HT-29 (cell line): ENCODE results near the gene PPARA. TPM values are rescaled to one million over a fixed set of nuclear protein-coding genes. Genes with fewer than 3 reads are reported as not detected.
A peak's percentile ranks its signal among the peaks of the same experiment; 100 is the strongest.

Experiments
- DNase-seq: peaks from one replicate; pipeline ENCODE4 v3.0.0-alpha.2; 2015; ENCODE audit warnings: low spot score
- total RNA-seq: library from RNA; depleted of rRNA; stranded (reverse); fragments of >200 nt; shearing (Covaris generic); gene quantifications from 2 replicates; pipeline ENCODE4 v1.2.3, GENCODE V29; 2014

PPARA gene
- total RNA-seq, 1 experiment from 2014 or later = 18.1 TPM

DNA sequence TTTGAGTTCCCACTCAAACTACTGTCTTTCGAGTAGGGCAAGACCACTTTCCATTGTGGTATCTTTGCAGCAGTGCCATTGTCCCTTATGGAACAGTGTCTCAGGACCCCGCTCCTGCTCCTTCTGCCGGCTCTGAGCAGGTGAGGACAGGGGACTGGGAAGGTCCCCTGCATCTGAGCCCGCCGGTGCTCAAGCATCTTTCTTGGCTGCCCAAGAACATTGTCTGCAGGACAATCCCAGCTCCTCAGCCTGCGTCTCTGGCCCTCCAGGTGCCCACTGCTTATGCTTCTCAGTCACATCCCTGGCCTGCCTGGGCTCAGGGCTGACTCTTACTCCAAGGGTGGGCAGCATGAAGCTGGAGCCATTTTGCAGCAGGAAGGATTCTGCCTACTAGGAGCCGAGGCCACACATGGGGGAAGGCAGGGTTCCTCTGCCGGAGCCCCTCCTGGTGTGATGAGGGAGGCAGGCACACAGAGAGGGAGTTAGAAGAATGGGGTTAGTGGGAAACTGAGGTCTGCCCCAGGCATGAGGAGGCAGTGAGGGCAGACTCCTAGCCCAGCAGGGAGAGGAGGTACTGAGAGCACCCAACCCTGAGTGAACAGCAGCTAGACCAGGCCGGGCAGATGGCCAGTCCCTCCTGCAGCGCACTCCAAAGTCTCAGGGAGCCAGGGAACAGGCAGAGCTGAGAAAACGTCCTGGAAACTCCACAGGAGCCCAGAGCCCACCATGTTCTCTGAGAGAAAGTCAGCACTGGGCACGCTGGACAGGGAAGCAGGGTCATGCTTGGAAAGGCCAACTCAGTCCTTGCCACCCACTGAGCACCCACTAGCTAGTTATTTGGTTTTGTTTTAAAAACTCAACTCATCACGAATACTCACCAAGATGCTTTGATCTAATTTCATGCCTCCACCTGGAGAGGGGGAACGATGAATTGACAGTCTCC is 7.5 kb upstream of the PPARA start:
- no peak for DNase-seq

DNA sequence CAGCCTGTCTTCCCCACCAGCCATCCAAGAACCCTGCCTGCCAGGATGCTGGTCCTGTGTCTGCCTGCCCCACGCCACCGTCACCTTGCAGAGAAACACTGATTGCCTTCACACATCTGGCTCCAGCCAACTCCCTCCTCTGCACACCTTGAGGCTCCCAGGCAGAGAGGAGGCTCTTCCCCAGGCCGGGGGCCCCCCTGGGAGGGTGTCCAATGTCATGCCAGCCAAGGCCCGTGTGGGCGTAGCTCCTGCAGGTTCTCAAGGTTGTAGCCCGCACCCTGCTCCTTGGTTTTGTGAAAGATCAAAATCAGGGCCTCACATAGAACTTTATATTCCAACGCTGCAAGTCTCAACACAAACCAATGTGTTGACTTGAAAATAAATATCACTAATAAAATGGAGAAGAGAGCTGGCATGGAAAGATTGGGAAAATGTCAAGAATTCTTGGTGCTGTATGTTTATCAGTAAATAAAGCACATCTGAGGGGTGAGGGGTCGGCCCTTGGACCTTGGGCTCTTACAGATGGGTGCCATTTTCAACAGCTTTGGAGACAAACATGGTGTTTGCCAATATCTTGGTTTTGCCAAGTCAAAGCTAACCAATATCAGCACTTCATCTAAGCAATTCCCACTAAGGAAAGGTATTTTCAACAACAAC is 6.7 kb upstream of the PPARA start:
- DNase-seq = no peak

DNA sequence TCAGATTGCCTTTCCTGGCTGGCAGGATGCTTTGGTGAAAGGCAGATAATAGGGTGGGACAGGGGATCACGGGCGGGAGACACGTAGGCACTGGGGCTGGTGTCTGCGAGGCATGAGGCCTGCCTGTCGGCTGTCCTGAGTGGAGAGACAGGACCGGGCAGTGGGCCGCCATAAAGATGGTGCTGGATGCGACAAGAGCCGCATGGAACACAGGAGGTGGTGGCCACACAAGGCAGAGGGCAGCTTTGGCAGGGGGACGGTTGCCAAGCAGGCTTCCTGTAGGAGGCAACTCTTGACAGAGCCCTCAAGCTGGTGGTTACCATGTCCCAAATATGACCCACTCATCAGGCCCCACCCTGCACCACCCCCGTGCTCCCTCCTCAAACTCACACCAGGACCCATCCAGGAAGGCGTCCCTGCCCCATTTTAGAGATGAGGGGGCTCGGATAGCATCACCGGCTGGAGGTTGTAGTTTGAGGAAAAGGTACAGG is 4.9 kb upstream of the PPARA start:
- DNase-seq = no peak

DNA sequence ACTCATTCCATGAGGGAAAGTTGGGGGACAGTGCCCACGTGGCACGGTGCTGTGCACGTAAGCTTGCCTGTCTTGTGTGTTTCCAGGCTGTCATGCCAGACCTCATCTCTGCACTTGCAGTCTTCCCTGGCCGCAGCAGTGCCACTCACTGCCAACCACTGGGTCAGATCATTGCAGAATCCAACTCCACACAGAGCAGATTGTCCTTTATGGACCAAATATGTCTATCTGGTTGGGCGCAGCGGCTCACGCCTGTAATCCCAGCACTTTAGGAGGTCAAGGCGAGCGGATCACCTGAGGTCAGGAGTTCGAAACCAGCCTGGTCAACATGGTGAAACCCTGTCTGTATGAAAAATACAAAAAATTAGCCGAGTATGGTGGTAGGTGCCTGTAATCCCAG is 4.4 kb upstream of the PPARA start:
- no peak for DNase-seq

DNA sequence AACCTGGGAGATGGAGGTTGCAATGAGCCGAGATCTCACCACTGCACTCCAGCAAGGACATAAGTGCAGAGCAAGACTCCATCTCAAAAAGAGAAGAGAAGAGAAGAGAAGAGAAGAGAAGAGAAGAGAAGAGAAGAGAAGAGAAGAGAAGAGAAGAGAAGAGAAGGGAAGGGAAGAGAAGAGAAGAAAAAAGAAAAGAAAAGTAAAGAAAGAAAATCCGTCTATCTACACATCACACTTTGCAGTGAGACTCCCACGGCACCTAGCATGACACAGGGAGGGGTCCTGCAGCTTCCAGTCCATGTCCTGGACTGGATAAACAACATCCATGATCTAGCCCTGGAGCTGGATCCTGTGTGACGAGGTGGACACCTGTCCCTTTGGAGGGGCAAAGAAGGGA is 4.0 kb upstream of the PPARA start:
- no peak for DNase-seq

DNA sequence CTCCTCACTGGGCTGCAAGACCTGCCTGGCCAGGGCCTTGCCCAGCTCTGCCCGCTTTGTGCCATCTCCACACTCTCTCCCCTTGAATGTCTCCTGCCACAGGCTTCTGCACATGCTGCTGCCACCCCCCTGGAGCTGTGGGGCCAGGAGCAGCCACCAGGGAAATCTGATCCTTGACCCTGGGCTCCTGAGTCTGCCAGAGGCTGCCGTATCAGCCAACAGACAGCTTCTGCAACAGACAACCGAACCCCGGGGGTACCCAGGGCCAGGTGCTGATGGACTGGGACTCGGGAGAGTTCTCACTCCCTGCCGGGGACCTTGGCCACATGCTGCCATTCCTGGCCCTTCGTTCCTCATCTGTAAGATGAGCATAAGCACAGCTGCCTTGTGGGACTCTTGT is 3.3 kb upstream of the PPARA start:
- DNase-seq = no peak

DNA sequence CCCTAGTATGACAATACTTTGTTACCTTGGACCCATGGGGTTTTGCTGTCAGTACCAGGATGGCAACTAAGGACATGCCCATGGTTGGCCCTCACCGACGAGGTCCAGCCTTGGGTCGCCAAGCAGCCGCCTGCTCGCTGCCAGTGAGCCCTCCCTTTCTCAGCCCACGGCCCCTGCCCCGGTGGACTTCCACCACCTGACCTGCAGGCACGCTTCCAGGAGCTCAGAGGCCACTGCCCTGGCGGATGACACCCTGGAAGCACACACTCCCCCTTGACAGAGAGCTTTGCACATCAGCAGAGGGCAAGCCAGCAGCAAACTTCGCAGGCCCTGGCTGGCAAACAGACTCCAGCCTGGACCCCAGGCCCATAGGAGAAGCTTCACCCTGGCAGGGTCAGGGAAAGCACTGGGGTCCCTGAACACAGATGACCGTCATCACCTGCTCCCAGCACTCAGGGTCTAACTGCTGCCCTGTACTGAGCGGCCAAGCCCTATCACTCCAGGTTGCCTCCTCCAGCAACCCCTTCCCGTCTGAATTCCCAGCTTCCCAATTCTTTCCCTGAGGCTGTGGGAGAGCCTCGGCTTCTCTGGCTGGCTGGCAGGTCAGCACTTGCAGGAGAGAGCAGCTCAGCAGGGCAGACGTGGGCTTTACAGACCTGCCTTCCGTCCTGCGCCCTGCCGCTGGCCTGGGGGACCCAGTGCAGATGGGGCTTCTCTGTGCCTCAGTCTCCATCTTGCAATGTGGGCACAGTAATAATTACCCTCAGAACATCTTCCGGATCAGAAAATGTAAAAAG is 2.7 kb upstream of the PPARA start:
- no peak for DNase-seq

DNA sequence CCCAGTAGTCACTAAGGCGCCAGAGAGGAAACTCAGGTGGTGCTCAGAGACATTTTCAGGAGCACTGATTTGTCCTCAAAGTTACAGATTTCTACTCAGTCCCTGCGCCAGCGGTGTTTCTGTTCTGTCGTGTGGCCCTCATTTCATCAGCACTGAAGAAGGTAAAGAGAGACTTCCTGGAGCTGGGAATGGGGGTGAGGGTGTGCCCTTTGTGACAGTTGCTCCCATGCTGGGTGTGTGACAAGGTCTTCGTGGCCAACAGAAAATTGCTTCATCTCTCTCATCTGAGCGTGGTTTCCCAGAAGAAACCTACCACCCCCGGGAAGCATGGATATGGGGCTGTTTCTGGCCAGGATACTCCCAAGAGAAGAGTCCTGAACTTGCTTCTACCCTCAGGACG is 2.0 kb upstream of the PPARA start:
- DNase-seq = no peak

DNA sequence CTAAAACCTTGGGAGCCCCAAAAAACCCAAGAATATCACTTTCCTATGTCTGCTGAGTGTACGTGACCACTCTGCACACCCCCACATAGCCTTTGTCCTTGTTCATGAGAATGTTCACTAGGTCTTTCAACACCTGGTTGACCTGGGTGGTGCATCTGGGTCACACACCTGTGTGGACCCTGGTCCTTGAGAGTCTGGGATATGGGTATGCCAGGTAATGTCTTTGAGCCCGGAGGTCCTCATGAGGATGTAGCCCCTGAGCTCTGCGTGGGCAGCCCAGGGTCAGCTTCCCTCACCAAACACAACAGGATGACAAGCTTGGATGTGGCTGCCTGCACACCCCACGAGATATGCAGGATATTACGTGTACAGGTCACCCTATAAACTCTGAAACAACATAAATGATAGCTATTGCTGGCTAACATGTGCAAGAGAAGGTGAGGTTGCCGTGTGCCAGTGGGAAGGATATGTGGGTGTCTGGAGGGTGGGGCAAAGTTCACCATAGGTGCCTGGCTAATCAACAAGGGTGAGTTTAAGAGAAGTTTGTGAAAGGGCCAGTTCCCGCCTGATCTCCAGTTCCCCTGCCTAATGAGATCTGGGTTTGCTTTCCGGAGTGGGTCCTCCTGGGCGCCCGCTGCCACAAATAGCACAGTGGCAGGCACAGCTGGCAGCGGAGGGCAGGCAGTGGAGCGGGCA is 1.4 kb upstream of the PPARA start:
- DNase-seq = no peak

DNA sequence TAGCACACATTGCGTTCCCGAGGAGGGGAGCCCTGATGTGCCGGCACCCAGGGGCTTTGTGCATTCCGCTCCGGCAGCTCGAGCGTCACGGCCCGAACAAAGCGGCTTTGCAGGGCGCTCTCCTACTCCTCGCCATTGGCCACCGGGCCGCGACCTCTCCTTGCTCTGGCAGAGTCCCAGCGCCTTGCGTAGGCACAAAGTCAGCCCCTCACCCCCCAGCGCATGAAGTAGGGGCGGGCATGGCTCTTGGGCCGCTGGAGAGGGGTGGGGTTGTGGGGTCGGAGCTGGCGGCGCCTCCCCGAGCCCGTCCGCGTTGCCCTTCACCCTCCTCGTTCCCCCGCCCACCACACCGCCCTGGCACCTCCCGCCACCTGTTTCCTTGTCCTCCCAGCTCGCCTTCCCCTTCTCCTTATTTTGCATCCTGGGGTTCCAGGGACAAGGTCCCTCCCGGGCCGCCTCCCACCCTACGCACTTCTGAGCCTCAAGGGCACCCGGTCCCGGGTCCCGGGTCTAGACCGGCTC is 753 bp upstream of the PPARA start:
- DNase-seq = peak; percentile 58

DNA sequence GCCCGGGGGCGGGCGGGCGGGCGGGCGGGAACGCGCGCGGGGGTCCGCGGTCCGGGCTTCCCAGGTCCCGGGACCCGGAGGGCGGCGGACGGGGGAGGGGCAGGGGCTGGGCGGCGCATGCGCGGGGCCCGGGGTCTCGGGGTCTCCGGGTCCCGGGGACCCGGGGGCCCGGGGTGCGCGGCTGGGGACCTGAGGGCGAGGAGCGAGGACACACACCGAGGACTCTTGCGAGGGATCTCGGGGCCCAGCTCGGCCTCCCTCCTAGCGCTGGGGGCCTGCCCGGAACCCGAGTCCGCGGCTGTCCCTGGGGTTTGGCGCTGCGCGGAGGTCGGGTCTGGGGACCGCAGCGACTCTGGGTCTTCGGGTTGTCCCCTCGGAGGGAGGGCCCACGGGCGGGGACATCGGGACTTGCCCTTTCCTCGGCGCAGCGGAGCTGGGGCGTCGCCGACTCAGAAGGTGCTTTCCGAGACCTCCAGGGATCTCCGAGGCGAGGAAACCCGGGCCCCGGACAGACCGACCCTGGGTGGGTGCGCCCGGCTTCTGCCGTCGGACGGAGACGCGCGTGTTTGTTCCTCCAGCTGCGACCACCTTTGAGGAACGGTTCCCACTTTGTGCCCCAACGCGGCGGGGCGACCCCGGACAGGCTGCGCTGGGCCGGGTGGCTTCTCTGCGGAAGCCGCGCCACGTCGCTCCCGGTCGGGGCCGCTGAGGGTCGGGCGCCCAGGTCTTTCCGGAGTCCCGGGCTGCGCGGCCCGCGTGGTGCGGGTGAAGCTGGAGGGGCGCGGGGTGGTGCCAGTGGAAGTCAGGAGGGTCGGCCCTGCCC is 540 bp downstream of the PPARA start:
- no peak for DNase-seq

DNA sequence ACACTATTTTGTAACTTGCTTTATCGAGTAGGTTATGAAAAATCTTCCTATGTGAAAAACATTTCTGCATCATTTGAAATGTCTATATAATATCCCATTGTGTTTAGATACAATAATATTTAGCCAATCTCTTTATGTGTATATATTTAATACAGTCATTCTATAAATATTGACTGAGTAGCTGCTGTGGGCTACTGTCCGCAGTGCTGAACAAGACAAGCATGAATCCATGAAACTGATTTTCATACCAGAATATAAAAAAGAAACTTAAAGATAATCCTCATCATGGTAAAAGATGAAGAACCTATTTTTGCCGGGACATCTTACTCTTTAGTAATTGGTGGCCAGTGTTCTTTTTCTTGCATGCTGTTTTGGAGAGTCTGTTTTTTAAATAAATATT is 3.6 kb downstream of the PPARA start:
- no peak for DNase-seq

DNA sequence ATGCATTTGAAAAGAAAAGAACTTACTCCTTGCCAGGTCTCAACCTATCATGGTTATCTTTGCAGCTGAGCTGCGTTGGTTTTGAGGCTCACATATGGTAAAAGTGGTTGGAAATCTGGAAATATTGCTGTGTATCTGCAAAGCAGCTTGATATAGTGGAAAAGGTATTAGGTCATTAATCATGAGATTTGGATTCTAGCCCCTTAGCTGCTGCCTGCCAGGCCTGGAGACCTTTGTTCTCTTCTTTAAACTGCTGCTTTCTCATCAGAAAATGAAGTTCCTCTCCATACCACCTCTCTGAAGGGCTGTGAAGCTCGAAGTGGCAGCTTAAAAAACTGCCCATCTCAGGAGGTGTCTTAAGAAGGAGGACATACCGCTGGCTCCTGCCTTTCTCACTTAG is 5.7 kb downstream of the PPARA start:
- no peak for DNase-seq

DNA sequence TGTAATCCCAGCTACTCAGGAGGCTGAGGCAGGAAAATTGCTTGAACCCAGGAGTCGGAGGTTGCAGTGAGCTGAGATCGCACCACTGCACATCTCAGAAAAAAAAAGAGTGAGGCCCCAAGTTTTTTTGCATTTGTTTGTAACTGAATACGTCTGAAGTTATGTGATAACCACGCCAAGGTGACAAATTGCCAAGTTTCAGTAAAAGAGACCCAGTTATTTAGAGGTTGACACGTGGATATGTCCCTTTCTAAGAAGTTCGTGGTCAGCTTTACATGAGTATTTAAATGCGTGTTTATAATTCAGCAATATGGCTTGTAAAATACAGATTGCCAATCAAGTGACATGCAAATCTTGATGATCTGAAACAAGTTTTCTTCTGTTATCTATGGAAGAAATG is 8.0 kb downstream of the PPARA start:
- DNase-seq = no peak

DNA sequence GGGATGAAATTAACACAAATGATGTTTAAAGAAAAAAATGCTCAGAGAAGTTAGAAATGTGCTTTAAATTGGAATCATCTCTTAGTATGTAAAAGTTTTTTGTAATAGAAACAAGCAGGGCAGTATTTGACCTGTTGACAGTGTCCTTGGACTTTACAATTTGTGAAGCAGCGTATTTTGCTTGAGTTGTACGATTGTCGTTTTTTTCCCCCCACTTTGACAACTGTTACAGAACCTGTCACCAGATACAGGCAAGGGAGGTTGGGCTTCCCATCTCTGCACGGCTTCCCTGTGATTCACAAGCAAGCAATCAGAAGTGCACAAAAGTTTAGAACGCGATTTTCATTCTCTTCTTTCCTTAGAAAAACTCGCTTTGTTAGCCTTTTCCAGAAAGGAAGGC is 8.9 kb downstream of the PPARA start:
- no peak for DNase-seq

DNA sequence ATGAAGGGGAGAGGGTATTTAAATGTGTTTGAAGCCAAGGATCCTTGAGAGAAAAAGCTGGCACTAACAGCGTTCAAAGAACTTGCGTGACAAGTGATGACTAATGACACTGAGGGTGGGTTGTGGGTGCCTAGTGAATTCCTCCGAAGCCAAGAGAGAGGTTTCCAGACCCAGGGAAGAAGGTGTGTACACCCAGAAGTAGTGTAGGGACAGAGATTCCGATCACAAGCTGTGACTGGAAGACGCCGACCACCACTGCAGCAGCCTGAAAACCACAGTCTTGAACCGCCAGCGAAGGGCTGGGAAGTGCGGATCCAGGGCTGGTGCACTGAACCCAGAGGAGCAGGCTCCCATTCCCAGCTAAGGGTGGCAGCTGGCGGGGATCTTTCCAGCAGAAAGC is 9.5 kb downstream of the PPARA start:
- peak; percentile 61 for DNase-seq

DNA sequence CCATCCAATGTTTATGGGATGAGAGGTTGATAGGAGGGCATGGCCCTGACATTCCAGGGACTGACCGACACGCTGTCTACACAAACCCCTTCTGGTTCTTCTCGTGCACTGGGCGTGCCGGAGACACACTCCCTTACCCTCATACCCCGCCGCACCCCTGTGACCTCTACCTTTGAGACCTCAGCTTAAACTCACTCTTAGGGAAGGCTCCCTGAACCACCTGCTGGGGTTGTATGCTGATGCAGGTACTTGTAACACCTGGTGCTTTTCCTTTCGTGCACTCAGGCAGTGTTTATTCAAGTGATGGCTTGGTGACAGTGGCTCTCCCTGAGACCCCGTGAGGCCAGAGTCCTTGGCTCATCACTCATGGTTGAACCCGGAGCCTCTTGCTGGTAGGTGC is 12.0 kb downstream of the PPARA start:
- no peak for DNase-seq

DNA sequence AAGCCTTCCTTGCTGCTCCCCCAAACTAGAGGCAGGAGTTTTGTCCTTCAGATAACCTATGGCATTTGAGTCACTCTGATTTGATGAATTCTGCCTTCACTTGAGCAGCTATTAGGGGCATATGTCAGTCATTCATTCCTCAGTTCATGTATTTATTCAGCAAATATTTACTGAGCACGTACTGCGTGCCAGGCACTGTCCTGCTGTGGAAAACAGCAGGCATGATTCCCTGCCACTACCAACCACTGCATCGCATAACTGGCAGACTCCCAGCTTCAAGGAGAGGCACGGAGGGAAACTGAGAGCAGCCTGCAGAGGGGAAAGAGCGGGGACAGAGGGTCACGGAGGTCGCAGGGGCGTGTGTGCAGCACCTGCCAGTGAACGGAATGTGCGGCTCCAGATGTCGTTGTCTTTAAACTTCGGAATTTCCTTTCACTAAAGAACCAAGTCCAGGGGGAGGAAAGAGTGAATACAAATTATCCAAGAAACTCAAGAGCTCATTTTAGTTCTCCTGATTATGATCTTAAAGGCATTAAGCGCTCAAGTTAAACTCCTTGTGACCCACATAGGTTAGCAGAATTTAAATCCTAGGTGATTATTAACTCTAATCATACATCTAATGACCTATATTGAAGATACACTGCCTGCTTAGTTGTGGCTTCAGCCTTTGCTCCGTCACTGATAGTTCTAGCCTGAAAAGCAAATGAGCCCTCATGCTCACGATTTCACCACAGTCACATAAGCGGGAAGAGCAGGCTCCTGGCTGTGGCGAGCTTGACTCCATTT is 12.6 kb downstream of the PPARA start:
- DNase-seq = peak; percentile 29

DNA sequence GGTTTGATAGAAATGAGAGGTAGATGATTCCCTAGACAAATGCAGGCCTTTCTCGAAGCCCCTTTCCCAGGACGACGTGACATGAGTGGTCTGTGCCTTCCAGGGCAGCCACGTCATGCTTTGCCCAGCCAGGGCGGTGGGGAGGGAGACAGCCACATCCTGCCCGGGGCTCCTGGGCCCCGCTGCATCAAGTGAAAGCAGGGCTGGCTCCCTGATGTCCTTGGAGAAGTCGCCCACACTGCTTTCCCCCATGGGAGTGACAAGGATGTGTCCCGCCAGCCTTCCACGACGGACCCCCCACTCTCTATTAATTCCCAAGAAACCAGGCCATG is 13.2 kb downstream of the PPARA start:
- no peak for DNase-seq

DNA sequence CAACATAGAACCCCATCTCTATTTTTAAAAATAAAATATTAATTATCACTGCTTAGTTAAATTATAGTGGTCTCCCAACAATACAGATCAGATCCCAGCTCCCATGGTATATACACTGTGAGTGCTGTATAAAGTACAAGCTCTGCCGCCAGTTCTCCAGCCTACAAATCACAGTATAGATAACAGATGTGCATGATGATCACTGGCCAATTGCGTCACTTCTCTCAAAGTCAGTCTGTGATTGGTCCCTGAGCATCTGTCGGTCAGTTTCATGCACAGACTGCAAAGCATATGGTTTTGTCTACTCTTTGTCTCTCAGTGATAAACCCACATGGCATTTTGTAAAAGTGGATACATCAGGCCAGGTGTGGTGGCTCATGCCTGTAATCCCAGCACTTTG is 15.7 kb downstream of the PPARA start:
- DNase-seq = no peak
